Naive thymus-derived CD4-positive, alpha-beta T cell (primary cell): ENCODE measurements around the gene ATOH8. TPM values are rescaled to one million over a fixed set of nuclear protein-coding genes. Genes with fewer than 3 reads are reported as not detected.

Experiments used
- ATAC-seq: fragments of 150-1000 bp; cut with Tn5 transposase; 2 replicates; pipeline ENCODE4 v1.10.0; 2021; ENCODE audit warnings: mild to moderate bottlenecking, moderate library complexity
- CTCF ChIA-PET: fragments of 350-600 bp; sonication (Branson Sonifier 250); formaldehyde crosslinking; loops from one replicate; lab custom pipeline; 2021; ENCODE audit warnings: antibody characterized with exemption; lab: Charles Lee
- POLR2A ChIA-PET: fragments of 350-600 bp; sonication (Branson Sonifier 250); formaldehyde crosslinking; loops from one replicate; lab custom pipeline; 2021; ENCODE audit warnings: antibody characterized with exemption, inconsistent platforms; lab: Charles Lee
- DNase-seq, 9 donors: peaks; one replicate each; pipeline versions ENCODE4 v3.0.0 to v3.0.0-alpha.2; 2020 to 2022; ENCODE audit warnings: mixed read lengths in 1 of 9
- H3K27ac ChIP-seq: one replicate; pipeline ENCODE4 v1.7.0; 2013; ENCODE audit warnings: mild to moderate bottlenecking, low read depth, low read length, moderate library complexity
- H3K27me3 ChIP-seq, 2 donors: one replicate each; pipeline ENCODE4 v1.7.0; 2013; ENCODE audit warnings: low read length in 2 of 2, mild to moderate bottlenecking in 2 of 2, moderate library complexity in 2 of 2; ENCODE audit not compliant: control insufficient read depth in 2 of 2, insufficient read depth in 2 of 2
- H3K36me3 ChIP-seq, 3 experiments: 1 replicate in 2 of 3; 2 replicates in 1 of 3; pipeline ENCODE4 v1.7.0; 2013; ENCODE audit warnings: low read length in 3 of 3, mild to moderate bottlenecking in 3 of 3, moderate library complexity in 1 of 3; ENCODE audit not compliant: insufficient read depth in 3 of 3, control insufficient read depth in 2 of 3
- H3K4me1 ChIP-seq, 2 donors: one replicate each; pipeline ENCODE4 v1.7.0; 2013; ENCODE audit warnings: low read length in 2 of 2, mild to moderate bottlenecking in 2 of 2, moderate library complexity in 1 of 2; ENCODE audit not compliant: control insufficient read depth in 2 of 2, insufficient read depth in 2 of 2
- H3K4me3 ChIP-seq: 2 replicates; pipeline ENCODE4 v1.7.0; 2013; ENCODE audit warnings: mild to moderate bottlenecking, low read length
- H3K9me3 ChIP-seq, 3 experiments: 1 replicate in 2 of 3; 2 replicates in 1 of 3; pipeline ENCODE4 v1.7.0; 2013; ENCODE audit warnings: low read length in 3 of 3; ENCODE audit not compliant: control insufficient read depth in 2 of 3
- H3K27ac Mint-ChIP-seq, 9 donors: one replicate each; pipeline ENCODE4 v1.8.0; 2020 to 2022; ENCODE audit warnings: mixed read lengths in 9 of 9, mild to moderate bottlenecking in 8 of 9, moderate library complexity in 5 of 9, inconsistent platforms in 2 of 9
- H3K27me3 Mint-ChIP-seq, 5 donors: one replicate each; pipeline ENCODE4 v1.8.0; 2021 to 2022; ENCODE audit warnings: mixed read lengths in 5 of 5, mild to moderate bottlenecking in 1 of 5
- H3K36me3 Mint-ChIP-seq, 5 donors: one replicate each; pipeline ENCODE4 v1.8.0; 2020 to 2022; ENCODE audit warnings: mixed read lengths in 5 of 5, mild to moderate bottlenecking in 3 of 5, inconsistent platforms in 1 of 5
- H3K4me1 Mint-ChIP-seq, 7 donors: one replicate each; pipeline ENCODE4 v1.8.0; 2020 to 2022; ENCODE audit warnings: mixed read lengths in 7 of 7, mild to moderate bottlenecking in 3 of 7, inconsistent platforms in 1 of 7
- H3K4me3 Mint-ChIP-seq, 10 donors: one replicate each; pipeline ENCODE4 v1.8.0; 2020 to 2022; ENCODE audit warnings: mild to moderate bottlenecking in 10 of 10, mixed read lengths in 10 of 10, moderate library complexity in 6 of 10, inconsistent platforms in 2 of 10
- H3K9me3 Mint-ChIP-seq, 11 donors: one replicate each; pipeline ENCODE4 v1.8.0; 2020 to 2022; ENCODE audit warnings: mixed read lengths in 11 of 11, mild to moderate bottlenecking in 4 of 11, inconsistent platforms in 1 of 11, moderate library complexity in 1 of 11
- intact Hi-C, 2 donors: fragments of 100-400 bp; cut with micrococcal nuclease; formaldehyde crosslinking; loops; one replicate each; pipeline ENCODE4 v1.15.1; 2023
- polyA plus RNA-seq, 2 donors: library from polyadenylated mRNA; unstranded; fragments of 300-500 nt; fragmentation: Illumina TruSeq; gene quantifications; one replicate each; pipeline ENCODE4 v1.2.3, GENCODE V29; 2021
- total RNA-seq, 6 experiments: library from RNA in 5 of 6; stranded (reverse) in 5 of 6; gene quantifications; 1 replicate in 5 of 6; 2 replicates in 1 of 6; pipeline ENCODE4 v1.2.3 and lab custom pipeline; 2021 to 2026

ATOH8 gene
- total RNA-seq (under 1 TPM in 2 of 5 experiments, not detected in 3; 0.42 to 0.73 TPM), polyA plus RNA-seq (not detected), total RNA-seq (lab: John Stamatoyannopoulos, UW) (not detected)

GRCh38 chr2:85753525-85754312, at the start of gene ATOH8:
Gene ATOH8, plus strand, starts transcription at chr2:85753991. Its CDS starts 199 bp downstream, at chr2:85754190.
- ATAC-seq (peak; percentile 28), DNase-seq (peak in 1 of 9 donors; percentile 46)
- Mint-ChIP-seq H3K36me3 (no peaks in the 10 kb centered on the region), H3K4me3 (peak within 1 kb of the TSS; percentile 70 to 86 (median 78)), H3K4me1 (peaks cover 5 to 23% (median 16%) of the 10 kb centered on the region in 7 donors), H3K9me3 (peaks cover 0 to 2% (median 0%) of the 10 kb centered on the region in 11 donors), H3K27ac (peak within 1 kb of the TSS in 2 of 9 donors; percentile 48 to 66), H3K27me3 (peaks cover 56 to 80% (median 61%) of the 10 kb centered on the region in 5 donors)
- ChIA-PET POLR2A (no interaction called here), CTCF (interaction anchor here (1.2 to 1.5 kb wide), 2 partner anchors 62 to 326 kb away, joined by 3 read pairs; no protein-coding TSS in a partner anchor)
- intact Hi-C loops, result loop anchor here in 1 of 2 donors (2.0 to 5.0 kb wide), 2 partner anchors 51 to 324 kb away; no protein-coding TSS in a partner anchor
- H3K4me3 ChIP-seq, result peak within 1 kb of the TSS; percentile 17
- H3K4me1 ChIP-seq, result peaks cover 9 to 13% of the 10 kb centered on the region in 2 donors
- H3K27ac ChIP-seq, result no peak within 1 kb of the TSS
- H3K27me3 ChIP-seq, result peaks cover 10 to 13% of the 10 kb centered on the region in 2 donors
- no peaks in the 10 kb centered on the region for H3K9me3 ChIP-seq
- H3K36me3 ChIP-seq, result no peaks in the 10 kb centered on the region

GRCh38 chr2:85704038-85704437, 49.8 kb upstream of the ATOH8 start:
- ATAC-seq (no peak), DNase-seq (no peak)
- Histone ChIP-seq H3K27ac (no peak overlapping the region), H3K27me3 (peaks cover 0 to 4% of the 10 kb centered on the region in 2 donors), H3K9me3 (no peaks in the 10 kb centered on the region), H3K36me3 (no peaks in the 10 kb centered on the region), H3K4me3 (no peak overlapping the region), H3K4me1 (peaks cover 0 to 25% of the 10 kb centered on the region in 2 donors)
- Mint-ChIP-seq H3K9me3 (peaks cover 0 to 1% (median 0%) of the 10 kb centered on the region in 11 donors), H3K4me1 (peaks cover 0 to 57% (median 5%) of the 10 kb centered on the region in 7 donors), H3K4me3 (no peak overlapping the region), H3K36me3 (peaks cover 0 to 1% (median 0%) of the 10 kb centered on the region in 5 donors), H3K27me3 (peaks cover 0 to 7% (median 4%) of the 10 kb centered on the region in 5 donors), H3K27ac (peak overlapping the region in 1 of 9 donors; percentile 16)
- ChIA-PET CTCF (interaction anchor here (1.3 to 1.5 kb wide), 2 partner anchors 15 to 67 kb away, joined by 4 to 5 read pairs; no protein-coding TSS in a partner anchor), POLR2A (no interaction called here)
- intact Hi-C loops, result no loop called here

- H3K4me3 ChIP-seq, result no peak overlapping the region
- peak overlapping the region in 2 of 10 donors; percentile 31 to 43 for H3K4me3 Mint-ChIP-seq
- ATAC-seq, result peak; percentile 55
These were observed 48.8 kb upstream of the ATOH8 start for GRCh38 chr2:85704800-85705679.

GRCh38 chr2:85705680-85706039, 48.1 kb upstream of the ATOH8 start:
- no peak overlapping the region for H3K27ac ChIP-seq
- H3K9me3 Mint-ChIP-seq, result peaks cover 0 to 1% (median 0%) of the 10 kb centered on the region in 11 donors
- peaks cover 0 to 25% of the 10 kb centered on the region in 2 donors for H3K4me1 ChIP-seq
- CTCF ChIA-PET, result interaction anchor here (0.8 to 2.9 kb wide), 2 partner anchors 68 to 581 kb away, joined by 3 to 14 read pairs; no protein-coding TSS in a partner anchor
- H3K4me1 Mint-ChIP-seq, result peaks cover 0 to 71% (median 5%) of the 10 kb centered on the region in 7 donors
- H3K27me3 ChIP-seq, result peaks cover 0 to 4% of the 10 kb centered on the region in 2 donors
- peak overlapping the region in 1 of 9 donors; percentile 90 for H3K27ac Mint-ChIP-seq
- DNase-seq (no peak), ATAC-seq (no peak)
- intact Hi-C loops, result loop anchor here in 1 of 2 donors (5.0 kb wide), 1 partner anchor 332 kb away; no protein-coding TSS in a partner anchor
- no peaks in the 10 kb centered on the region for H3K36me3 ChIP-seq
- H3K9me3 ChIP-seq, result no peaks in the 10 kb centered on the region
- H3K4me3 ChIP-seq, result no peak overlapping the region
- H3K4me3 Mint-ChIP-seq, result no peak overlapping the region
- POLR2A ChIA-PET, result no interaction called here
- H3K36me3 Mint-ChIP-seq, result peaks cover 0 to 1% (median 0%) of the 10 kb centered on the region in 5 donors
- H3K27me3 Mint-ChIP-seq, result peaks cover 0 to 7% (median 4%) of the 10 kb centered on the region in 5 donors

More at GRCh38 chr2:85704800-85705679, 48.8 kb upstream of the ATOH8 start:
- Mint-ChIP-seq H3K9me3 (peaks cover 0 to 1% (median 0%) of the 10 kb centered on the region in 11 donors), H3K4me1 (peaks cover 0 to 65% (median 5%) of the 10 kb centered on the region in 7 donors), H3K36me3 (peaks cover 0 to 1% (median 0%) of the 10 kb centered on the region in 5 donors), H3K27ac (peak overlapping the region in 3 of 9 donors; percentile 0 to 90 (median 17)), H3K27me3 (peaks cover 0 to 7% (median 4%) of the 10 kb centered on the region in 5 donors)
- DNase-seq, result no peak
- peaks cover 0 to 4% of the 10 kb centered on the region in 2 donors for H3K27me3 ChIP-seq
- H3K36me3 ChIP-seq, result no peaks in the 10 kb centered on the region
- H3K27ac ChIP-seq, result no peak overlapping the region
- POLR2A ChIA-PET, result no interaction called here
- intact Hi-C loops, result loop anchor here in 1 of 2 donors (5.0 kb wide), 1 partner anchor 332 kb away; no protein-coding TSS in a partner anchor
- H3K9me3 ChIP-seq, result no peaks in the 10 kb centered on the region
- CTCF ChIA-PET, result interaction anchor here (0.8 to 2.9 kb wide), 4 partner anchors 14 to 582 kb away, joined by 3 to 14 read pairs (median 4); no protein-coding TSS in a partner anchor
- peaks cover 0 to 25% of the 10 kb centered on the region in 2 donors for H3K4me1 ChIP-seq

- H3K4me1 Mint-ChIP-seq, result peaks cover 0 to 75% (median 5%) of the 10 kb centered on the region in 7 donors
- ChIA-PET POLR2A (no interaction called here), CTCF (interaction anchor here (1.5 to 2.9 kb wide), 2 partner anchors 69 to 286 kb away, joined by 4 to 14 read pairs; no protein-coding TSS in a partner anchor)
- H3K9me3 Mint-ChIP-seq, result peaks cover 0 to 1% (median 0%) of the 10 kb centered on the region in 11 donors
- H3K36me3 Mint-ChIP-seq, result peaks cover 0 to 1% (median 0%) of the 10 kb centered on the region in 5 donors
- H3K27ac Mint-ChIP-seq, result peak overlapping the region in 1 of 9 donors; percentile 90
- peaks cover 0 to 25% of the 10 kb centered on the region in 2 donors for H3K4me1 ChIP-seq
- peaks cover 0 to 7% (median 4%) of the 10 kb centered on the region in 5 donors for H3K27me3 Mint-ChIP-seq
- peaks cover 0 to 4% of the 10 kb centered on the region in 2 donors for H3K27me3 ChIP-seq
- ATAC-seq, result no peak
- intact Hi-C loops, result loop anchor here in 1 of 2 donors (5.0 kb wide), 1 partner anchor 331 kb away; no protein-coding TSS in a partner anchor
- DNase-seq, result no peak
- no peaks in the 10 kb centered on the region for H3K36me3 ChIP-seq
- no peak overlapping the region for H3K4me3 ChIP-seq
- H3K27ac ChIP-seq, result no peak overlapping the region
- H3K4me3 Mint-ChIP-seq, result no peak overlapping the region
- H3K9me3 ChIP-seq, result no peaks in the 10 kb centered on the region
These were observed 47.7 kb upstream of the ATOH8 start for GRCh38 chr2:85706063-85706462.
